Stimulated activated CD4-positive, alpha-beta T cell treated with anti-CD3 and anti-CD28 coated beads, Interleukin-4, amount 100 ng/mL, for 24 hours (primary cell): ENCODE results near the gene ZFP62.

Experiments
- DNase-seq: peaks from one replicate; pipeline ENCODE4 v3.0.0-alpha.2; 2020

The ZFP62 gene

DNA sequence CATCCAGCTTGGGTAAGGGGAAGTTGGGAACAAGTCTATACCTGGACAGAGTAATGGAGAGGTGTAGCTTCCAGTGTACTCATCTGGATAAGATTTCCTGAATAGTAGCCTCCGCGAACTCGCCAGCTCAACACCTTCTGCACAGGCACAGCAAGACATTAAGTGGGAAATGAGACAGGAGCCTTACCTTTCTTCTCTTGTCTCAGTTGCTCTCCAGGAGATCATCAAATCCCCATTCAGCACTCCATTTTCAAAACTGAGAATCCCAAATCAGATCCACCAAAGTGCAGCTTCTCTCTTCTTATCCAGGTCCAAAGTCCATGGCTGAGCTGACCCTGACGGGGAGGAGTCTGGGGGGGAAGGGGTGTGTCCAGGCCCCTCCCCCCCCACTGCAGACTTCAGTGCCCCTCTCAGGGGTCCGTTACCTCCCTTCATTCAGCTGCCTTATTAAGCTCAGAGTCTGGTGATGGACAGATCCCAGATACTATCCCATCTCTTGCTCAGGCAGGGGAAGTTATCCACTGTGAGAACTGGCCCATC, 52.5 kb downstream of the ZFP62 start:
- DNase-seq: no peak

DNA sequence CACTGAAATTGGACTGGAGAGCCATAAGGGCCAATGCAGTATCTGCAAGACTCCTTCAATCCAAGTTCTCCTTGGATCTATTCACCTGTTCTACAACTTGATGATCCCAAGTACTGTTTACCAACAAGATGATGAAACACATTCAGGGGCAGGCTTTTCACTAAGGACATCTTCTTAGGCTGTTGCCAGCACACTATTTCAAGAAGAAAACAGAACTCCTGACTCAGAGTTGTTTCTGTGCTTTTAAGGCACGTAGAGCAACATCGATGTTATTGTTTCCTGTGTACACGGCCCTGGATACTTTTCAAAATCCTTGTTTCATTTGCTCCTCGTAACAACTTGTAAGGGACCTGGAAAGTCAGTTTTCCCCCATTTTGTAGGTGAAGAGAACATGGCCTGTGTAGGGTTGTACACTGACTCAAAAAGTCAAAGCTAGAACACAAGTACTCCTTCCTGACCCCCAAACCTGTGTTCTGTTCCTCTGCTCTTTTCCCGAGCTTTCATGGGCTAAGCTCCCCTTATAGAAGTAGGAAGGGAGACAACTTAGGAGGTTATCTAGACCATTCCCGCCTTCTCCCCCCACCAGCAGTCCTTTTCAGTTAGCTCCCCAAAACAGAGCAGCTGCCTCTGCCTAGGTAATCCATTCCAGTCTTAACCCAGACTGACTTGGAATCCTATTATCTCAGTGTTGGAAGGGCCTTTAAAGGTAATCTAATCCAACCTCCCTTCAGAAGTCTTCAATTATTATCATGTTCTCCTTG, 53.2 kb downstream of the ZFP62 start:
- no peak for DNase-seq

DNA sequence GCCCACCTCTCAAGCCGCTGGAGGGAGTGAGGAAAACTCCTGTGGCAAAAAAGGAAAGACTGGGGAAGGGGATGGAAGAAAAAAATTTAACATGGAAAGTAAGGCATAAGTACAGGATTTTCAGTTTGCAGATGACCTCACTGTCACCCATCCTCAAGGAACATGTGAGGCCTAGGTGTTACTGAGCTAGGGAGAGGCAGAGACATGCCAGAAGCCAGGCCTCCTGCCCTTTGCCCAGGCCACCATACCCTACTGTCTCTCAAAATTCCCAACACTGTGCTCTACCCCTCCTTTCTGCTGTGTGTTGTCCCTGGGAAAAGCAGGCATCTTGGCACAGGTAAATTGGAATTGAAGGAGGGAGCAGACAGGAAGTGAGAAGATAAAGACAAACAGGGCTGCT, 54.0 kb downstream of the ZFP62 start:
- DNase-seq: no peak

DNA sequence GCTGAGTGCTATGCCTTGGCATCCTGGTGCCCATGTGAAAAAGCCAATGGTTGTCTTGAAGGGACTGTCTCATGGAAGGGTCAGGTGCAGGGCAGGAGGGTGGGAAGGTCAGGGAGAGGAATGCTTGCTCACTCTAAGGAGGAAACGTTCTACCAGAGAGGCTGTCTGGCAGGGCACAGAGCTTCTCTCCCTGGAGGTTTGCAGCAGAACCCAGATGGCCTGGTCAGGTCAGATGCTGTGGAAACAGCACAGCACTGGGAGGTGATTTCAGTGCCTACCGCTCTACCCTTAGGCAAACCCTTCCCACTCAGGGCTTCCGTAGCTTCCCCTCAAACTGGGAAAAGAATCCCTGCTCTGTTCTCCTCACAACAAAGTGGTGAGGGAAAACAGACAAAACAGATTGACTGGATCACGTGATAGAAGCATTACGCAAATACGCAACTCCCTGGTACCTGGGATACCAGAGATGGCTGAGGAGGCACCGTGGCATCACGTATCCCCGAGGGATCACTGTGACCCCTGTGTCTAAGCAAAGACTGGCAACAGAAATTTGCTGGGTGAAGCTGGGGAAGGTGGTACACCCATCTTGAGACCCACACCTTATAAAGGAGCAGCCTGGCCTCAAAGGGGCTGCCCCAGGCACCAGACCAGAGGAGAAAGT, 54.6 kb downstream of the ZFP62 start:
- no peak for DNase-seq

DNA sequence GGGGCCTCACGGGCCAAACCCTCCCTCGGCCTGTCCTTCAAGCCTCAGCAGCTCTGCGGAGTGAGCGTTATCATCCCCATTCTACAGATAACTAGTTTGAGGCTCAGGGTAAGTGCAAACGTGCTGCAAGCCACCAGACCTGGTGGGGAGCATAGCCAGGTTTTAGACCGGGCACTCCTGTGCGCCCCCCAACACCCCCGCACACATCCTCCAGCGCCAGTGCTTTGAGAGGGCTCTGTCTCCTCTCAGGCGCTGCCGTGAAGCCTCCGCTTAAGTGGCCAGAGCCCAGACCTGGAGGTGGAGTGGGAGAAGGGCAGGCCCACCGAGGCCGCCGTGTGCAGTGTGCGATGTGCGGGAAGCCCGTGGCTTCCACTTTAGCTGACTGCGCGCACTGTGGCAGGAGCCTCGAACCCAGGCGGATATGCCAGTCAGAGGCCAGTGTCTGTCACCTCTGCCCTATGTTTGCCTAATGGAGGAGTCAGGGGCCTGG, 56.9 kb downstream of the ZFP62 start:
- DNase-seq: no peak

DNA sequence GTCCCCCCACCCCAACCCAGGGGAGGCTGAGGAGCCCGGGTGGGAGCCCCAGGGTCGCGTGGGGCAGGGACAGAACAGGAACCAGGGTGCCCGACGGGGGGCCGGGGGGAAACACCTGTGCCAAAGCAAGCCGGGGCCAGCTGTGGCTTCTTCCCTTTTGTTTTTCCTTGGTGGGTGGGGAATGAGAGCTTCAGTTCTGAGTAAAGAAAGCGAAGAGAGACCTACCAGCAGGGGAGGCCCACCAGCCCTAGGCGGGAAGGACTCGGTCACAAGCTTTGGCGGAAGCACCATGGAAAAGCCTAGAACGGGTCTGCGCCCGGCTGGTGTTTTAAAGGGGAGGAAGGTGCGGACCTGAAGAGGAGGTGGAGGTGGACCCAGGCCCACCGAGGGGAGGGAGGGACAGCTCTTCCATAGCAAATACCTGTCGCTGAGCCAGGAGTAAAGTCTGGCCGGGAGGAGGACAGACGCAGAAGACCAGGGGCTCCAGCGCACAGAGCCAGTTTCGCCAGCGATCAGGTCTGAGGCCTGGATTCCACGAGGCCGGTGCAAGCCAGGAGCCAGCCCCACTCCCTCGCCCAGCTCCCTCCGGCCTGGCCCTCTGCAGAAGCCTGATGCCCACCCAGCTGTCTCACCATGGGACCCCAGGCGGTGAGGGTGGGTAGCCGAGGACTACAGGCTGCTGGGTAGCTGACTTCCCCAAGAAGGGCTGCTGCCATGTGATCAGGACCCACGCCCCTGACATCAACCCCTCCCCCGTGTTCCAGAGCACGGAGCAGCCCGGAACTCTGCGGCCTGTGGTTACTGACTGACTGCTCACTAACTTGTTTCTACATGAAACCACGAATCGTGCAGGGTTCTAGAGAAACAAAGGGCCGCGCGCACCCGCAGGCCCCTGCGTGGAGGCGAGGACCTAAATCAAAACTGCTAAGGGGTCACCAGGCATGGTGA, 57.6 kb downstream of the ZFP62 start:
- DNase-seq: peak; percentile 85

DNA sequence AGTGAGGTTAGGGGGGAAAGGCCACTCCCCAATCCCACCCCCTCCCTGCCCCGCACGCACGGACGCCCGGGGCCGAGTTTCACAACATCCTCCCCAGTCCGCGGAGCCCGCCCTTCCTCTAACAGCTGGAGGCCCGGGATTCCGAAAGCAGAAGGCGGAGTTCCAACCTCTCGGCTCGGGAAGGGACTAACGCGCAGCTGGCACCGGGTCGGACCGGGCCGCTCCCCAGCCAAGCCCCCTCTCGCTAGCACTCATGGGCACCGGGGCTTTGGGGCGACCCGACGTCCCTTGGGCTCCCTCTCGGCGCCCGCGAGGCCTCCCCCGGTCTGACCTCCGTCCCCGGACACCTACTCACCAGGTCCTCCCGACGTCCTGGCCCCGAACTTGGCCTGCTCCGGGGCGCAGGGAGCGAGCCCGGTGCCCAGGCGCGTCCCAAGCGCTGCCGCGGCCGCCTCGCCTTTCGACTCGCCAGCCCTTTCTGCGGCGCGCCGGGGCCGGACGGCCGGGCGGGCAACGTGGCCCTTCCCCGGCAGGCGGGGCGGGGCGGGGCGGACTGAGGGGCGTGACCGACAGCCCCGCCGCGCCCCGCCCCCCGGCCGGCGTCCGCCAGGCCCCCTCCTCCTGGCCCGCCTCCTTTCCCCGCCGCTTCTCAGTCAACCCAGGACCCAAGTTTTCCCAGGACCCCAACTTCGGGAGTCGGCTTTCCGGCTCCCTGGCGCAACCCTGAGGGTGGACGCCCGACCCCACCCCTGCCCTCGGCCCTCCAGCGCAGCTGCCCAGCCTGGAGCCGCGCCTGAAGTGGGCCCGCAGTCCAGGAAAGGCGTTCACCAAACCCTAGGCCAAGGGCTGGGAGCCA, 58.5 kb downstream of the ZFP62 start, which contains the start of gene MGAT1:
Gene MGAT1, minus strand, starts transcription at position 482 of the 856 bp plus-strand sequence. CDS start 9,835 bp downstream, outside the sequence.
- peak; percentile 77 for DNase-seq

DNA sequence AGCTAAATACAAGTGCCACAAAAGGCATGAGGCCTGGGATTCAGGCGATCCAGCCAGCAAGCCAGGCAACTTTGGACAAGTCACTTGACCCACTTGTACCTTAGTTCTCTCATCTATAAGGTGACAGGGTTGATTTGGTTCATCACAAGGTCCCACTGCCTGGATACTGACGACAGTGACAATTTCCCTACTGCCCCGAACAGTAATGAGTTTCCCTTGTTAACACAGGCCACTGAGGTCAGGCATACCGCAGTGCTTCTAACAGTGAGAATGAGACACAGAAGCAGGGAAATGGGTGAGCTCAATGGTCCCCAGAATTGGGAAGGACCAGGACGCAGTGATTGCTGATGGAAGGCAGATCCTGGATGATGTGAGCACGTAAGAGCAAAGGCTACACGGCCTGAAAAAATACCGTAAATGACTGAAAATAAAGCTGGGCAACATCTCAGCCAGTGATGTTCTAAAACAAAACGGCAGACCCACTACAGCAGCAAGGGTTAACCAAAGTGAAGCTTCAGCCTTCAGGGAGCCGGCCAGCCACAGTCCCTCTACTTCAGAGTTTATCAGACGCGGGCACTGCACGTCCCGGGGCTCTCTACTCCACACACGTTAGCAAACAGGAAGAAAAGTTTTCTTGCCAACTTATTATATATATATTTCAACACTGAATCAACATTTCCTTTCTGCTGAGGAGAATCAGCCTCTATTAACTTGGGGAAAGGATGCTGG, 59.3 kb downstream of the ZFP62 start:
- DNase-seq: no peak

DNA sequence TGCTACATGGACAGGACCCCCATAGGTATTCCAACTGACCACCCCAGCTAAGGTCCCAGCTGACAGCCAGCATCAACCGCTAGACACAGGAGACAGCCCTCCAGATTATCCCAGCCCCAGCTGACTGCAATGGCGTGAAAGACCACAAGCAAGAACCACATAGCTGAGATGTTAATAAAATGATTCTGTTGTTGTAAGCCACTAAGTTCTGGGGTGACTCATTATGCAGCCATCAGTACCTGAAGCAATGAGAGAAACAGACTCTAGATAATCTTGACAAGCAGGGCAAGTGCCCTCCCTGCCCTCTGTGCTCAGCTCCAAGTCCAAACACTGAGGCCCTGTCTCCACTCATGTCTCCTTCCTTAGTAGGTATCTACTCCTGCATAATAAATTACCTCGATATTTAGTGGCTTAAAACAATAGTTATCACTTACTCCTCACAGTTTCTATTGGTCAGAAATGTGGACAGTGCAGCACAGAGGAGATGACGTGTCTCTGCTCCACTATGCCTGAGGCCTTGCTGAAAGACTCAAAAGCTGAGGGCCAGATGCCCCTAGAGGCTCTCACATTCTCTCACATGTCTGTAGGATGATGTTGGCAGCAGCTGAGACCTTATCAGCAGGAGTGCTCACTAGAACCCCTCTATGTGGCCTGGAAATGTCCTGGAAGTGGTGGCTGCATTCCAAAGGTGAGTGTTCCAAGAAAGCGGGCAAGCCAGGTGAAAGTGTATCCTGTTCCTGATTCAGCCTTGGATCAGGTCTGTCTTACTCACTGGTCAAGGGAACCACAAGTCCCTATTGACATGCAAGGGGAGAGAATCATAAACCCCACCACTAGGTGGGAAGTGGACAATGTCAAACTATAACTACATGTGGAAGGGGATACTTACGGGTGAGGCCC, 60.9 kb downstream of the ZFP62 start:
- DNase-seq: no peak

DNA sequence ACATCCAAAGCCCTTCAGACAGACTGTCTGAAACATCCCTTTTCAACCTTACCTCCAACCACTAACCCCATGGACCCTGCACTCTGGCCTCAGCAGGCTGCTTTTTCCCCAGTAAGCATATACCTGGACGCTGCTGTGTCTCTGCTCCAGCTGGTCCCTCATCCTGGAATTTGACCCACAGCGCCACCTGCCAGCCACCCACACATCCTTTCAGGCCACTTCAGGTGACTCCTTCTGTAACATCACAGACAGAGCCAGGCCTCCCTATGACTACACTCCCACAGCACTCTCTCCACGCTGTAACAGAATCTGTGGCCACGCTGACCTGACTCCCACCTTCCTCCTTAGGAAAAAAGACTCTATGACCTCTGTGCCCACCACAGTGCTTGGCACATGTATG, 61.9 kb downstream of the ZFP62 start:
- no peak for DNase-seq

DNA sequence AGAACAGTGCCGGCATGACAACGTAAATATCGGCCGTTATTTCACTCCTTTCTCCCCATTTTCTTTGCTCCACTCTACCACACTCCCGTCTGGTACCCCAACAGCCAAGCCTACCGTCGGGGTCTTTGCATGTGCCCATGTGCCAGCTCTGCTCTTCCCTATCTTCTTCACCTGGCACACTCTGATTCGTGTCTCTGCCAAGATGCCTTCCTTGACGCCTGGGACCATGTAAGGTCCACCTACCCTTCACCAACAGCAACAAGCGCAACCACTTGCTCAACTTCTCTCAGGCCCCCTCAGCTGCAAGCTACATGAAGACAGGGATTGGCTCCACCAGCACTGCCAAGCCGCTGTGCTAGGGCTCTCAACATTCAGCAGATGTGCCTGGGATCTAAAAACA, 62.9 kb downstream of the ZFP62 start:
- DNase-seq: no peak
